Measurements from ENCODE around the gene SLC23A1. TPM values are rescaled to one million over a fixed set of nuclear protein-coding genes. Genes with fewer than 3 reads are reported as not detected.
A peak's percentile ranks its signal among the peaks of the same experiment; 100 is the strongest.
"Not testable (repeated sequence)": the region's sequence is repeated elsewhere in the genome, so short reads cannot be mapped to it uniquely, and the experiment has no call there.

The SLC23A1 gene
- total RNA-seq, 4 donors from 2014 or later: 0.30 to 5.5 (median 1.0) TPM; not detected in 1

DNA sequence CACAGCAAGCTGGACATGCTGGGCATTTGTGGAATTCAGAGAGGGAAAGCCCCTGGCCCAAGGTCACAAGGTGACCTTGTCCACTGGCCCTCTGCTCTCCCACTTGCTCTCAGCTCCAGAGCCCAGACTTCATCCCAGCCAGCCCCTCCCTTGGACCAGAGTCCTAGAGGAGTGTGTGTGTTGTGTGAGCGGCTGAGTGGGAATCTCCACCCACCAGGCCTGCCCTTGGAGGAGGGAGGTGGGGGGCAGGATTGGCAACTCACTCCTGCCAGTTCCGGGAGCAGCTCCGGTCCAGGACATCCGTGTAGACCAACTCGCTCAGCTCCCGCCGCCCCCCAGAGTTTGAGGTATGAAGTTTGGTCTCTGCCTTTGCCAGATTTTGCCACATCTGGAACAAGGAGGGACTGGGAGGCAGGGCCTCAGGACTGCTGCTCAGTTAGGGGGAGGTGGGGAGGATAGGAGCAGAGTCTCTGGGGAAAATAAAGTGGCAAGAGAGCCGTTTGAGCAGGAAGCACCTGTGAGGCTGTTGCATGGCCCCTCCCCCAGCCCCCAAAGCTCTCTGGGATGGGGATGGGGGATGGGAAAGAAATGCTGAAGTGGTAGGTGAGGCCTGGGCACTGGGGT, 5.2 kb upstream of the SLC23A1 start:
- Histone ChIP-seq H3K27ac (no peak overlapping the region), H3K36me3 (no peaks in the 10 kb centered on the region), H3K4me3 (no peak overlapping the region), H3K9me3 (no peaks in the 10 kb centered on the region), H3K4me1 (no peaks in the 10 kb centered on the region), H3K27me3 (peaks cover 0 to 3% of the 10 kb centered on the region in 2 donors)
- DNase-seq: no peak
- intact Hi-C loops (cut with DNase I; ENCODE audit: low total_unique reads): no loop called here
- TF ChIP-seq, protein P1, sequence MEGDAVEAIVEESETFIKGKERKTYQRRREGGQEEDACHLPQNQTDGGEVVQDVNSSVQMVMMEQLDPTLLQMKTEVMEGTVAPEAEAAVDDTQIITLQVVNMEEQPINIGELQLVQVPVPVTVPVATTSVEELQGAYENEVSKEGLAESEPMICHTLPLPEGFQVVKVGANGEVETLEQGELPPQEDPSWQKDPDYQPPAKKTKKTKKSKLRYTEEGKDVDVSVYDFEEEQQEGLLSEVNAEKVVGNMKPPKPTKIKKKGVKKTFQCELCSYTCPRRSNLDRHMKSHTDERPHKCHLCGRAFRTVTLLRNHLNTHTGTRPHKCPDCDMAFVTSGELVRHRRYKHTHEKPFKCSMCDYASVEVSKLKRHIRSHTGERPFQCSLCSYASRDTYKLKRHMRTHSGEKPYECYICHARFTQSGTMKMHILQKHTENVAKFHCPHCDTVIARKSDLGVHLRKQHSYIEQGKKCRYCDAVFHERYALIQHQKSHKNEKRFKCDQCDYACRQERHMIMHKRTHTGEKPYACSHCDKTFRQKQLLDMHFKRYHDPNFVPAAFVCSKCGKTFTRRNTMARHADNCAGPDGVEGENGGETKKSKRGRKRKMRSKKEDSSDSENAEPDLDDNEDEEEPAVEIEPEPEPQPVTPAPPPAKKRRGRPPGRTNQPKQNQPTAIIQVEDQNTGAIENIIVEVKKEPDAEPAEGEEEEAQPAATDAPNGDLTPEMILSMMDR (IDR thresholded peaks at IDR 0.05): no peak
- no peak for TF ChIP-seq POLR2A (IDR thresholded peaks at IDR 0.05)

DNA sequence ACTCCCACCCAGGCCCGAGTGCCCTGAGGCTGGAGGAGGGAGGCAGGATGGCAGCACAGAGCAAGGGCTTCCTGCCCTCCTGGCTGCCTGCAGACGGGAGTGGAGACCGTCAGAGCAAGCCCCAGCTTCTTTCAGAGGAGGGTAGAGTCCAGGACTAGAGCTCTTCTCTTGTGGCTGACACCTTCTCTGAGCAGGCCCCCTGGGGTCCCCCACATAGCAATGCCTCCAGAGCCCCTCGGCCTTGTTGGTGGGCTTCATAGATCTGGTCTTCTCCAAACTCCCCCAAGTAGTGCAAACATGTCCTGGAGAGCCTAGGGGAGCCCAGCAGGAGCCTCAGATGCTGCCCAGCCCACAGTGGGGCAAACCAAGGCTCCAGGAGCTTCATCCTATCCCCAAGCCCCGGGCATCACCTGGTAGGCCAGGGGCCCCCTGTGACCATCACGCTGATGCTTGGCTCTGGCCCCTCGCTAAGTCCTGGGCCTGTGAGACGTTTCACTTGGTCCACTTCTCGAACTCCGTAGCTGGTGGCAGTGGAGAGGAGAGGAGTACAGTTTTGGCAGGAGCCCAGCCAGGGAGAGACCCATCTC, 4.6 kb upstream of the SLC23A1 start:
- Histone ChIP-seq H3K36me3 (no peaks in the 10 kb centered on the region), H3K27me3 (no peaks in the 10 kb centered on the region), H3K9me3 (no peaks in the 10 kb centered on the region), H3K4me1 (no peaks in the 10 kb centered on the region), H3K27ac (no peak overlapping the region), H3K4me3 (no peak overlapping the region)
- no peak for DNase-seq
- intact Hi-C loops (cut with DNase I; ENCODE audit: low total_unique reads): no loop called here
- TF ChIP-seq, protein P1 (IDR thresholded peaks at IDR 0.05): no peak
- no peak for TF ChIP-seq POLR2A (IDR thresholded peaks at IDR 0.05)

DNA sequence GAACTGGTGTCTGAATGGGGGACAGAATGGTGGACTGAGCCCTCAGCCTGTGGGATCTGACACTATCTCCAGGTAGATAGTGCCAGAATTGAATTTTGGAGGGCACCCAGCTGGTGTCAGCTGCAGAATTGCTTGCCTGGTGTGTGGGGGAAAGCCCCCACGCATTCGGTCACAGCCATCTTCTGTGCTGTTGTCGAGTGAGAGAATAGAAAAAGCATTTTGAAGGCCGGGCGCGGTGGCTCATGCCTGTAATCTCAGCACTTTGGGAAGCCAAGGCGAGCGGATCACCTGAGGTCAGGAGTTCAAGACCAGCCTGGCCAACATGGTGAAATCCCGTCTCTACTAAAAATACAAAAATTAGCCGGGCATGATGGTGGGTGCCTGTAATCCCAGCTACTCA, 3.9 kb upstream of the SLC23A1 start:
- intact Hi-C loops (cut with DNase I; ENCODE audit: low total_unique reads); DNase-seq; H3K27ac ChIP-seq; H3K9me3 ChIP-seq; H3K36me3 ChIP-seq; H3K4me1 ChIP-seq; H3K27me3 ChIP-seq; H3K4me3 ChIP-seq: not testable (repeated sequence)

DNA sequence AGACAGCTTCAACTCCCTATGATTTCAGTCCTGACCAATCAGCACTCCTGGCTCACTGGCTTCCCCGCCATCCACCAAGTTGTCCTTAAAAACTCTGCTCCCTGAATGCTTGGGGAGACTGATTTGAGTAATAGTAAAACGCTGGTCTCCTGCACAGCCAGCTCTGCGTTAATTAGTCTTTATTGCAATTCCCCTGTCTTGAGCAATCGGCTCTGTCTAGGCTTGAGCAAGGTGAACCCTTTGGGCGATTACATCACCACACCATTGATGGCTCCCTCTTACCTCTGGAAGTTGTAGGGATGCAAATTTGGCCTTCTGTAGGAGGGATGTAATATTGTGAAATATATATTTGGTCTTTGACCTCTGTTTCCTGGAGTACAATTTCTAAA, 2.9 kb upstream of the SLC23A1 start:
- no peaks in the 10 kb centered on the region for H3K27me3 ChIP-seq
- intact Hi-C loops (cut with DNase I; ENCODE audit: low total_unique reads): no loop called here
- no peaks in the 10 kb centered on the region for H3K36me3 ChIP-seq
- no peak for TF ChIP-seq POLR2A (IDR thresholded peaks at IDR 0.05)
- TF ChIP-seq, protein P1 (IDR thresholded peaks at IDR 0.05): no peak
- H3K9me3 ChIP-seq: no peaks in the 10 kb centered on the region
- H3K4me3 ChIP-seq: no peak overlapping the region
- H3K27ac ChIP-seq: no peak overlapping the region
- no peak for DNase-seq
- H3K4me1 ChIP-seq: no peaks in the 10 kb centered on the region

DNA sequence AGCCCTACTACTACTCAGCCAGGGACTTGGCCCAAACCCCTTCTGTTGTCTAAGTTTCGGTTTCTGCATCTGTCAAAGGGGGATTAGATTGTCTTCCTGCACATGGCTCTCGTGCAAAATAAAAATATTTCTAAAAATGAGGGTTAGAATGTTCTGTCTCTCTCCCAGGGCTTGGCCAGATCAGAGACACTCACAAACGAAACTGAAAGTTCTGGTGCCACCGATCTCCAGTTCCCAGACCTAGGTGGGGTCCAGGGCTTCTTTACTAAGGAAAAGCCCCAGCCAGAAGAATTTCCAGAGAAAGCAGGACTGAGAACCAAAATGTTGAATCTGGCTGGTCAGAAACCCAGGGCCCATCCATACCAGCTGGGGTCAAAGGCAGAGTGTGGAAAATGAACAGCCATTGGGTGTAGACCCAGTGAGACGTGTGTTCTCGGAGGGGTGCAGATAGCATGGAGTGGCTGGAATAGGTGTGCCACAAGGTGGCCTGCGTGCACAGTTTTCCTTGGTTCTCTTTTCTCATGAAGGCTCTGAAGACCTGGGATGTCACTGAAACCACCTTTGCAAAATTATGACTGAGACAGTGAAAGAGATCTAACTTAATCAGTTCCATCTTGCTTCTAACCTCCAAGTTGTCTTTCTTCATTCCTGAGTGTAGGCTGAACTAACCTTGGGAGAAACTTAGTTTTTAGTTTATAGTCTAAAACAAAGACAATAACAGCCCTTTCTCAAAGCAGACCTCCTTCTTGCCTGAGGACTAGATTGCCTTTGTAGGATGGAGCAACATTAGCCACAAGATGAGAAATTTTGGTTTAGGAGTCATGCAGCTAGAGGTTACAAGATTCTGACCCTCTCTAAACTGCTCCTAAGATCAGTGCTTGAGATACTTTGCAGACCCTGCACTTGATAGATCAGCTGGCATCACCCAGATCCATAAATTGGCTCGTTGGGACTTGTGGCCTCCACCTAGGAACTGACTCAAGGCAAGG, 2.3 kb upstream of the SLC23A1 start:
- no peak for DNase-seq

More for the DNA sequence above, 2.3 kb upstream of the SLC23A1 start:
- TF ChIP-seq POLR2A (IDR thresholded peaks at IDR 0.05): no peak
- TF ChIP-seq, protein P1 (IDR thresholded peaks at IDR 0.05): peak in 1 of 4 experiments; percentile 31
- Histone ChIP-seq H3K9me3 (no peaks in the 10 kb centered on the region), H3K27me3 (no peaks in the 10 kb centered on the region), H3K4me1 (no peaks in the 10 kb centered on the region), H3K27ac (peak overlapping the region; percentile 54 to 68), H3K36me3 (no peaks in the 10 kb centered on the region), H3K4me3 (peak overlapping the region in 1 of 2 donors; percentile 22)
- intact Hi-C loops (cut with DNase I; ENCODE audit: low total_unique reads): no loop called here

Data from uterus (tissue), 4 donors.